ENCODE results near the gene ENTR1.
"Not testable (repeated sequence)": the region's sequence is repeated elsewhere in the genome, so short reads cannot be mapped to it uniquely, and the experiment has no call there.

ENTR1 gene

DNA sequence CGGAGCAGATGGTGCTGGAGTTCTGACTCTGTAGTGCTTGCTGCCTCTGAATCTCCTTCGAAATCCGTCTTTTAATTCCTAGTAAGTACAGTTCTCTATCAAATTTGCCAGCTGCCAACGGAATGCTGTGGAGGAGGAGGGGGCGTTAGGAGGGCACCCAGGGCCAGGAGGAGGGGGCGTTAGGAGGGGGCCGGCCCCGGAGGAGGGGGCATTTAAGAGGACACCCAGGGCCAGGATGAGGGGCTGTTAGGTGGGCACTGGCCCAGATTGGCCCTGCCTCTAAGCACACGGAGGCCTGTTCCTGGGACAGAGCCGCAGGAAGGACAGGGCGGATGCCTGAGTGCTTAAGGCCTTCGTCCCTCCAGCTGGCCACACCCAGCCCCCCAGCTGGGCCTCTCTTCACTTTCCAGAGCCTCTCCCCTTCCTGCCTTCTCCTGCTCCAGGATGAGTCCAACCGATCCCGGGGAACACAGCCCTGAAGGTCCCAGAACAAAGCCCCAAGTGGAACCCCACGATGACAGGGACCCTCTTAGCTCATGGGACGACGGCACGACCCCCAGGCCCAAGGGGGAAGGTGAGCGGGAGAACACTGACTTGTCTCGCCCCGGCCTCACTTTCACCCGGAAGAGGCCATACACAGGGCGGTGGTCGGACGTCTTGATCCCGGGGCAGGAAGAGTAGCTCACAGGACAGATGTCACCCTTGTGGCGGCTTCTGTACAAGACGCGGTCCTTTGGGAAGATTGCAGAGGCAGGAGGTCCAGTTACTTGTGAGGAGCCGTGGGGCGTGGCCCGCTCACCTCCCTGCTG lies 19.5 kb upstream of the ENTR1 start:
- TF ChIP-seq, protein P1, sequence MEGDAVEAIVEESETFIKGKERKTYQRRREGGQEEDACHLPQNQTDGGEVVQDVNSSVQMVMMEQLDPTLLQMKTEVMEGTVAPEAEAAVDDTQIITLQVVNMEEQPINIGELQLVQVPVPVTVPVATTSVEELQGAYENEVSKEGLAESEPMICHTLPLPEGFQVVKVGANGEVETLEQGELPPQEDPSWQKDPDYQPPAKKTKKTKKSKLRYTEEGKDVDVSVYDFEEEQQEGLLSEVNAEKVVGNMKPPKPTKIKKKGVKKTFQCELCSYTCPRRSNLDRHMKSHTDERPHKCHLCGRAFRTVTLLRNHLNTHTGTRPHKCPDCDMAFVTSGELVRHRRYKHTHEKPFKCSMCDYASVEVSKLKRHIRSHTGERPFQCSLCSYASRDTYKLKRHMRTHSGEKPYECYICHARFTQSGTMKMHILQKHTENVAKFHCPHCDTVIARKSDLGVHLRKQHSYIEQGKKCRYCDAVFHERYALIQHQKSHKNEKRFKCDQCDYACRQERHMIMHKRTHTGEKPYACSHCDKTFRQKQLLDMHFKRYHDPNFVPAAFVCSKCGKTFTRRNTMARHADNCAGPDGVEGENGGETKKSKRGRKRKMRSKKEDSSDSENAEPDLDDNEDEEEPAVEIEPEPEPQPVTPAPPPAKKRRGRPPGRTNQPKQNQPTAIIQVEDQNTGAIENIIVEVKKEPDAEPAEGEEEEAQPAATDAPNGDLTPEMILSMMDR (IDR thresholded peaks at IDR 0.05; ENCODE audit: control insufficient read depth, extremely low read depth, insufficient read depth): no peak
- no peak for DNase-seq (ENCODE audit: low read depth)
- no peak overlapping the region for H3K4me3 ChIP-seq (ENCODE audit: low read depth, low read length)

DNA sequence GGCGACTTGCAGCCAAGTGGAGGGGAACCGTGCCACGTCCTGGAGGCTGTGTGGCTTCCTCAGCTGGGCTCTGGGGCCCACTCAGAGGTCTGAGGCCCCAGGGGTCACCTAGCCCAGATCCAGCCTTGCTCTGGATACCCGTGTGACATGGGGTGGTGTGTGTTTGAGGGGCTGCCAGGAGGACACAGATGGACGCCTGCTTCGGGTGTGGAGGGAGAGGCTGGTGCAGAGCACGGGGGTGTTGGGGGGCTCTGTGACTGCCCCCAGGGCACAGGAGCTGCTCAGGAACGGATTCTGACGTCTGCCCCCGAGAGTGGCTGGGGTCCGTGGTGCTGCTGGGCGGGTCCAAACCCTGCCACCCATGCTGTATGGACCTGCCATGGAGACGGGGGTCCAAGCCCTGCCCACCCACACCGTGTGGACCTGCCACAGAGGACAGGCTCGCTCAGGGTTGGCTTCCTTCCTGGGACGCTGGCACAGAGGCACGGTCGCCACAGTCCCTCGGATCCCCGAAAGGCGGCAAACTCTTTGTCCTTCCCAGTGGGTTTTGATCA lies 18.7 kb upstream of the ENTR1 start:
- TF ChIP-seq, protein P1 (IDR thresholded peaks at IDR 0.05; ENCODE audit: control insufficient read depth, extremely low read depth, insufficient read depth): no peak
- no peak overlapping the region for H3K4me3 ChIP-seq (ENCODE audit: low read depth, low read length)
- DNase-seq (ENCODE audit: low read depth): no peak

DNA sequence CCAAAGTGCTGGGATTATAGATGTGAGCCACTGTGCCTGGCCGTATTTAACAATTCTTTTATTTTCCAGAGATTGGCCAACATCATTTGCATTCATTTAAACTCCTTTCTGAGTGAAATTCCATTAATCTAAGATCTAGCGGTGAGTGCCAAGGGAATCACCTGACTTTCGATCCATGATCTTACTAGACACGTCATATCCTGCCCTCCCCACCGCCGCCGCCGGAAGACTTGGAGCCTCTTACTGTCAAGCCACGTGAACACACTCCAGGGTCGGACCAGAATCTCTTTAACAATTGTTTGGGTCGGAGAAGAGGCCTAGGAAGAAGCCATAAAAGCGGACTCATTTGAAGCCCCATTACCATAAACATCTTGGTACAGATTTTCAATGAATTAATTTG lies 16.4 kb upstream of the ENTR1 start:
- H3K4me3 ChIP-seq (ENCODE audit: low read depth, low read length): no peak overlapping the region
- DNase-seq (ENCODE audit: low read depth): no peak
- TF ChIP-seq, protein P1 (IDR thresholded peaks at IDR 0.05; ENCODE audit: control insufficient read depth, extremely low read depth, insufficient read depth): no peak

DNA sequence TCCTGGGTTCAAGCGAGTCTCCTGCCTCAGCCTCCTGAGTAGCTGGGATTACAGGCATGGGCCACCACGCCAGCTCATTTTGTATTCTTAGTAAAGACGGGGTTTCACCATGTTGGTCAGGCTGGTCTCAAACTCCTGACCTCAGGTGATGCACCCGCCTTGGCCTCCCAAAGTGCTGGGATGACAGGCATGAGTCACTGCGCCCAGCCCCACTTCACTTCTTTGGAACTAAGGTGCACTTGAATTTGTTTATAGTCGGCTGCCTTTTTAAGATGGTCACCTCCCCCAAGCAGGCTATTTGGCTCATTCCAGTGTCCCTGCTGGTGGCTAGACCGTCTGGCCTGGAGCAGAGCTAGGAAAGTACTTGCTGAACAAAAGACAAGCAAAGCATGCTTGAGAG lies 15.0 kb upstream of the ENTR1 start:
- H3K4me3 ChIP-seq (ENCODE audit: low read depth, low read length); DNase-seq (ENCODE audit: low read depth): not testable (repeated sequence)

DNA sequence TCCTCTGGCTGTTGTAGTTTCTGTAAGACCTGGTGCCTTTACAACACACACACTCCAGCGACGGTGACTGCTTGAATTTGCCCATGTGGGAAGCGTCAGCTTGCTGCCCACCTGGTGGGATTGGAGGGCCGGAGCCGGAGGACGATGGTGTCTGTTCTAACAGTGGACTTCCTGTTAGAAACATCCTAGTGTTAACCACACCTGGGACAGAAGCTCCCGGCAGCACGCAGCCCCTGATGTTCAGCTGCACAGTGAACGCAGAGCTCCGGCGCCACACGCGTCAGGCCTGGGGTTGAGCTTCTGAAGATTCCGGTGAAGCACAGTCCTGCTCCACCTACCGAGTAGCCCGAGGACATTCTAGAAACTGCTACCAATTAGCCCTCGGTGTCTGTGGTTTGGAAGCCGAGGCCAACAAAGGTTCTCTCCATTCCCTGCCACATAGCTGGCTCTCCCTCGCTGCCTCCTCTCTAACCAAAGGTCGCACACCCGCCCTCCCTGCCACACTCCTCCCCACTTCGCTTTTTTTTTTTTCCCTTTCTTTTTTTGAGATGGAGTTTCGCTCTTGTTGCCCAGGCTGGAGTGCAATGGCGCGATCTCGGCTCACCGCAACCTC lies 14.4 kb upstream of the ENTR1 start:
- TF ChIP-seq, protein P1 (IDR thresholded peaks at IDR 0.05; ENCODE audit: control insufficient read depth, extremely low read depth, insufficient read depth): no peak
- no peak for DNase-seq (ENCODE audit: low read depth)
- H3K4me3 ChIP-seq (ENCODE audit: low read depth, low read length): no peak overlapping the region

DNA sequence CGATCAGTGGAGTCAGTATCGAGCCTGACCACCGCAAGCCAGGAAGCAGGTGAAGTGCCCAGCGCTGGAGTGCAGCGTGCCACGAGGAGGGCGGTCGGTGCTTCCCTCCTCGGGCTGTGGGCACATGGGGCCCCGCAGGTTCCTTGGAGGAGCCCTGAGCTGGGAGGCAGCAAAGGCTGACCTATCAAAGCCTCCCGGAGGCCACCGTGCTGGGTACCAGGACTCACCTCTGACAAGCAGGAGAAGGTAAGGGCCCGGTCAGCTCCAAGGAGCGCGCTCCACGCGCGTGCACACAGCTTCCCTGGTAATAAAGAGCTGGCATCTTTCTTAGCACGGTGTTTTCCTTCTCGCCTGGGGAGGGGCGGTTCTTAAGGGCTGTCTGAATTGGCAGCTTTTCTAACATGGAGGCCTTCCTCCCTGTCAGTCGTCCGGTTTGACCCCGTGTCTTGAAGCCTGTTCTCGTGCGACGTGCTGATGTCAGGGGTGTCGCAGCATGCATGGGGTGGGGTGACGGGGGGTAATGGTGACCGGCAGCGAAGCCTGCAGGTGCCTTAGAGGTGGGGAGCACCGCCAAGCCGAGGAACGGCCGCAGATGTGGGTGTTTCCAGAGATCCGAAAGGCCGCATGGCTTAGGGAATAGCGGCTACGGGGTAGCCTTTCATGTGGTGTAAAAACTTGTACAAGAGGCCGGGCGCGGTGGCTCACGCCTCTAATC lies 13.2 kb upstream of the ENTR1 start:
- TF ChIP-seq, protein P1 (IDR thresholded peaks at IDR 0.05; ENCODE audit: control insufficient read depth, extremely low read depth, insufficient read depth): no peak
- peak overlapping the region; percentile 36 for H3K4me3 ChIP-seq (ENCODE audit: low read depth, low read length)
- no peak for DNase-seq (ENCODE audit: low read depth)

DNA sequence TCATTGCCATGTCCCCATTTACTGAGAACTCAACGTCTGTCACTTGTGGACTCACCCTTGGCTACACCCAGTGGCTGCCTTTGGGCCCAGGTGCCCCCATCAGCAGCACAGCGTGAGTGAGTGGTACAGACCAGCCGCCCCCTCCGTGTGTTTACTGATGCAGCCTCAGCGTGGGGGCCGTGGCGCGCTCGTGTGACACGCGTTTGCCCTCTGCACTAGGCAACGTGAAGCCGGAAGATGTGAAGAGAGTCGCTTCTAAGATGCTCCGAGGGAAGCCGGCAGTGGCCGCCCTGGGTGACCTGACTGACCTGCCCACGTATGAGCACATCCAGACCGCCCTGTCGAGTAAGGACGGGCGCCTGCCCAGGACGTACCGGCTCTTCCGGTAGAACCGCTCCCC lies 12.5 kb upstream of the ENTR1 start:
- peak; percentile 76 for DNase-seq (ENCODE audit: low read depth)
- peak overlapping the region; percentile 36 for H3K4me3 ChIP-seq (ENCODE audit: low read depth, low read length)
- TF ChIP-seq, protein P1 (IDR thresholded peaks at IDR 0.05; ENCODE audit: control insufficient read depth, extremely low read depth, insufficient read depth): no peak

Measured in LNCaP clone FGC (cell line).